Measurements from ENCODE around the gene NCKAP5.

DNA sequence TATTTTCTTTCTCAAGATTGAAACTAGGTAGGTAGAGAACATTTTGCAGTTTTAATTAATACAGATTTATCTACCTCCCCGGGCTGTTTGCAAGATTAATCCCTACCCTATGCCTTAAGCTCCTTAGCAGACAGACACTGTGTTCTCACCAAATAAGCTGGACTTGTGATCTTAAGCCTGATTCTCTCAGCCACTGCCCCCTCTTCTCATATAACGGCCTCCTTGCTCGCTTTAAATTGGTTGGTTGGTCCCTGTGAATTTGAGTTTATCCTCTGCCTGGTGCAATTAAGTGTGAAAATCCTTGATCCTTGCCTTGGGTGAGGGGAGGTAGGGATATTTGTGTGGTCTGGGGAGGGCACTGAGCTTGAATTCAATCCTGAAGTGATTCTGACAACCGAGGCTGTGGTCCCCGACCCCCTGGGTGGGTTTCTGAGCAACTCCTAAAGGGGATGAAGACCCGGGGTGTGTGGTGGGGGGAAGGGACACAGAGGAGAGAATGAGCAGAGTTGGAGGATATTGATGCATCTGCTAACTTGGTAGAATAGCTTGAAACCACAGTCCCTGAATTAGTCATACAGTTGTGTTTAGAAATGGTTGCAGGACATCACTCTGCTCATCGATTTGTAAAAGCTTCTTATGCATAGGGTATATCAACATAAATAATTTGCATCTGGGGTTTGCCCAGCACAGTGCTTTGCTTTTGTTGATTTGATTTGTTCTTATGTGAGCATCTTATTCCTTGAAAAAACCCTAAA lies 36.9 kb upstream of the NCKAP5 start:
- TF ChIP-seq POLR2A (IDR thresholded peaks at IDR 0.05): no peak
- TF ChIP-seq, protein P1, sequence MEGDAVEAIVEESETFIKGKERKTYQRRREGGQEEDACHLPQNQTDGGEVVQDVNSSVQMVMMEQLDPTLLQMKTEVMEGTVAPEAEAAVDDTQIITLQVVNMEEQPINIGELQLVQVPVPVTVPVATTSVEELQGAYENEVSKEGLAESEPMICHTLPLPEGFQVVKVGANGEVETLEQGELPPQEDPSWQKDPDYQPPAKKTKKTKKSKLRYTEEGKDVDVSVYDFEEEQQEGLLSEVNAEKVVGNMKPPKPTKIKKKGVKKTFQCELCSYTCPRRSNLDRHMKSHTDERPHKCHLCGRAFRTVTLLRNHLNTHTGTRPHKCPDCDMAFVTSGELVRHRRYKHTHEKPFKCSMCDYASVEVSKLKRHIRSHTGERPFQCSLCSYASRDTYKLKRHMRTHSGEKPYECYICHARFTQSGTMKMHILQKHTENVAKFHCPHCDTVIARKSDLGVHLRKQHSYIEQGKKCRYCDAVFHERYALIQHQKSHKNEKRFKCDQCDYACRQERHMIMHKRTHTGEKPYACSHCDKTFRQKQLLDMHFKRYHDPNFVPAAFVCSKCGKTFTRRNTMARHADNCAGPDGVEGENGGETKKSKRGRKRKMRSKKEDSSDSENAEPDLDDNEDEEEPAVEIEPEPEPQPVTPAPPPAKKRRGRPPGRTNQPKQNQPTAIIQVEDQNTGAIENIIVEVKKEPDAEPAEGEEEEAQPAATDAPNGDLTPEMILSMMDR (IDR thresholded peaks at IDR 0.05): no peak
- no peak for TF ChIP-seq EP300 (IDR thresholded peaks at IDR 0.05)

Data from ovary (tissue), 3 donors.